Keratinocyte (primary cell): ENCODE data around the gene NUDT14. TPM values are rescaled to one million over a fixed set of nuclear protein-coding genes. Genes with fewer than 3 reads are reported as not detected.

ENCODE experiments used
- DNase-seq: peaks from one replicate; pipeline ENCODE4 v3.0.0-alpha.2; 2011; ENCODE audit warnings: low read depth, missing footprints, low spot score
- FAIRE-seq: peaks from 2 replicates; lab custom pipeline; 2011; peaks lifted over from hg19 to GRCh38; lab: Jason Lieb, UNC
- H2AFZ ChIP-seq: 2 replicates; pipeline ENCODE4 v1.6.0; 2012; ENCODE audit warnings: low read length, control low read depth, inconsistent platforms; ENCODE audit not compliant: control insufficient read depth
- H3K27ac ChIP-seq: 2 replicates; pipeline ENCODE4 v1.5.1; 2011; ENCODE audit warnings: low read length; ENCODE audit not compliant: control insufficient read depth, insufficient read depth
- H3K27me3 ChIP-seq: 3 replicates; pipeline ENCODE4 v1.6.0; 2011; ENCODE audit warnings: low read length; ENCODE audit not compliant: control insufficient read depth, insufficient read depth; ENCODE audit errors: extremely low read depth
- H3K36me3 ChIP-seq, 2 experiments: 2 replicates in 1 of 2; 3 replicates in 1 of 2; pipeline ENCODE4 v1.5.1; 2011; ENCODE audit warnings: low read length in 2 of 2, mild to moderate bottlenecking in 1 of 2; ENCODE audit not compliant: control insufficient read depth in 2 of 2, insufficient read depth in 2 of 2; ENCODE audit errors: extremely low read depth in 1 of 2
- H3K4me1 ChIP-seq: 3 replicates; pipeline ENCODE4 v1.5.1; 2011; ENCODE audit warnings: low read length; ENCODE audit not compliant: control insufficient read depth, insufficient read depth; ENCODE audit errors: extremely low read depth
- H3K4me2 ChIP-seq: 3 replicates; pipeline ENCODE4 v1.6.0; 2011; ENCODE audit warnings: low read depth, low read length; ENCODE audit not compliant: control insufficient read depth, insufficient read depth; ENCODE audit errors: extremely low read depth
- H3K4me3 ChIP-seq, 3 experiments: fragments of 200-600 bp in 1 of 3; sonication (generic) in 1 of 3; 2 replicates in 2 of 3; 3 replicates in 1 of 3; pipeline ENCODE4 v1.5.1; 2011 to 2016; ENCODE audit warnings: low read length in 3 of 3, mild to moderate bottlenecking in 3 of 3, control low read depth in 2 of 3, inconsistent platforms in 1 of 3, low read depth in 1 of 3, mixed read lengths in 1 of 3, mixed run types in 1 of 3, moderate library complexity in 1 of 3; ENCODE audit not compliant: control insufficient read depth in 2 of 3, insufficient read depth in 2 of 3; ENCODE audit errors: extremely low read depth in 1 of 3
- H3K79me2 ChIP-seq: 2 replicates; pipeline ENCODE4 v1.6.0; 2012; ENCODE audit warnings: low read length; ENCODE audit not compliant: control insufficient read depth, insufficient read depth
- H3K9ac ChIP-seq: 3 replicates; pipeline ENCODE4 v1.6.0; 2011; ENCODE audit warnings: low read length; ENCODE audit not compliant: control insufficient read depth, insufficient read depth; ENCODE audit errors: extremely low read depth
- H3K9me1 ChIP-seq: 3 replicates; pipeline ENCODE4 v1.6.0; 2011; ENCODE audit warnings: low read length; ENCODE audit not compliant: control insufficient read depth, insufficient read depth; ENCODE audit errors: extremely low read depth
- H3K9me3 ChIP-seq: 2 replicates; pipeline ENCODE4 v1.5.1; 2012; ENCODE audit warnings: low read depth, low read length; ENCODE audit not compliant: control insufficient read depth
- H4K20me1 ChIP-seq: 3 replicates; pipeline ENCODE4 v1.6.0; 2011; ENCODE audit warnings: low read length; ENCODE audit not compliant: control insufficient read depth, insufficient read depth; ENCODE audit errors: extremely low read depth
- CTCF ChIP-seq, 3 experiments: IDR thresholded peaks in 1 of 3; conservative IDR thresholded peaks in 1 of 3; optimal IDR thresholded peaks in 1 of 3; 2 replicates in 2 of 3; 3 replicates in 1 of 3; pipeline versions ENCODE3 to v1.5.1; 2011; ENCODE audit warnings: low read length in 3 of 3, mild to moderate bottlenecking in 3 of 3, moderate library complexity in 2 of 3, control low read depth in 1 of 3, inconsistent platforms in 1 of 3; ENCODE audit not compliant: insufficient read depth in 2 of 3; ENCODE audit errors: extremely low read depth in 1 of 3
- EZH2 ChIP-seq: IDR thresholded peaks from one replicate; pipeline ENCODE4 v1.6.1; 2012; ENCODE audit warnings: inconsistent platforms, mild to moderate bottlenecking, low read length, moderate library complexity
- dilution Hi-C: fragments of 300-500 bp; cut with MboI; formaldehyde crosslinking; loops from one replicate; pipeline ENCODE4 v1.7.0; 2020; ENCODE audit warnings: low sequenced_read_pairs; ENCODE audit not compliant: extremely low pct_ligation_motif_present
- polyA plus RNA-seq, 5 experiments: library from polyadenylated mRNA; depleted of rRNA in 3 of 5; stranded (reverse) in 3 of 5; stranded (forward) in 1 of 5; unstranded in 1 of 5; fragments of >200 nt; gene quantifications; 1 replicate in 1 of 5; 2 replicates in 3 of 5; 3 replicates in 1 of 5; pipeline versions ENCODE4 v1.2.1 to v1.2.3, GENCODE V29; 2011 to 2012; ENCODE audit warnings: missing spikeins in 2 of 5, low read depth in 1 of 5, low replicate concordance in 1 of 5

NUDT14 gene
- polyA plus RNA-seq, 1 donor (not counting 4 experiments of a cell fraction or from before 2014, with no cell fraction given): 15.6 TPM

- dilution Hi-C loops: no loop called here
- H3K27me3 ChIP-seq: no peaks in the 10 kb centered on the region
Observed at GRCh38 chr14:105153739-105154475, 27.2 kb downstream of the NUDT14 start.

GRCh38 chr14:105153331-105153731 lies 27.8 kb downstream of the NUDT14 start:
- Histone ChIP-seq H3K27ac (no peak overlapping the region), H3K4me2 (no peak overlapping the region), H3K9me3 (no peaks in the 10 kb centered on the region), H4K20me1 (peaks cover 20% of the 10 kb centered on the region), H3K4me3 (no peak overlapping the region), H3K9me1 (no peaks in the 10 kb centered on the region), H3K79me2 (peaks cover 22% of the 10 kb centered on the region), H3K36me3 (peaks cover 10 to 22% of the 10 kb centered on the region in 2 experiments), H2AFZ (no peak overlapping the region), H3K27me3 (no peaks in the 10 kb centered on the region), H3K9ac (no peak overlapping the region), H3K4me1 (no peaks in the 10 kb centered on the region)
- TF ChIP-seq EZH2 (no peak), CTCF (optimal IDR thresholded peaks at IDR 0.05 in 1 of 3, IDR thresholded peaks at IDR 0.05 in 1 of 3, conservative IDR thresholded peaks at IDR 0.05 in 1 of 3; ENCODE audit: extremely low read depth in 1 of 3, insufficient read depth in 2 of 3, low read length in 3 of 3) (no peak)
- DNase-seq (no peak), FAIRE-seq (no peak)
- dilution Hi-C loops: no loop called here

More at GRCh38 chr14:105153739-105154475, 27.2 kb downstream of the NUDT14 start:
- H3K9me1 ChIP-seq: no peaks in the 10 kb centered on the region
- no peak overlapping the region for H2AFZ ChIP-seq
- DNase-seq (no peak), FAIRE-seq (no peak)
- no peak overlapping the region for H3K9ac ChIP-seq
- TF ChIP-seq CTCF (optimal IDR thresholded peaks at IDR 0.05 in 1 of 3, IDR thresholded peaks at IDR 0.05 in 1 of 3, conservative IDR thresholded peaks at IDR 0.05 in 1 of 3; ENCODE audit: extremely low read depth in 1 of 3, insufficient read depth in 2 of 3, low read length in 3 of 3) (no peak), EZH2 (no peak)
- H3K36me3 ChIP-seq: peaks cover 10 to 21% of the 10 kb centered on the region in 2 experiments
- no peak overlapping the region for H3K4me2 ChIP-seq
- H3K27ac ChIP-seq: no peak overlapping the region
- no peak overlapping the region for H3K4me3 ChIP-seq
- H4K20me1 ChIP-seq: peaks cover 24% of the 10 kb centered on the region
- peaks cover 28% of the 10 kb centered on the region for H3K79me2 ChIP-seq
- no peaks in the 10 kb centered on the region for H3K4me1 ChIP-seq
- no peaks in the 10 kb centered on the region for H3K9me3 ChIP-seq
